Progenitor cell of endocrine pancreas (in vitro differentiated cells): Measurements from ENCODE around the gene LRCH1. TPM values are rescaled to one million over a fixed set of nuclear protein-coding genes. Genes with fewer than 3 reads are reported as not detected.

Source experiments
- DNase-seq: peaks from one replicate; pipeline ENCODE4 v3.0.0; 2021; ENCODE audit warnings: low spot score; ENCODE audit not compliant: unreplicated experiment
- H3K27ac Mint-ChIP-seq: 2 replicates; pipeline ENCODE4 v1.8.0; 2021; ENCODE audit warnings: mild to moderate bottlenecking, moderate library complexity, mixed read lengths
- H3K27me3 Mint-ChIP-seq: 2 replicates; pipeline ENCODE4 v1.8.0; 2021; ENCODE audit warnings: mixed read lengths
- H3K36me3 Mint-ChIP-seq: 2 replicates; pipeline ENCODE4 v1.8.0; 2022; ENCODE audit warnings: mixed read lengths; ENCODE audit not compliant: insufficient read depth
- H3K4me1 Mint-ChIP-seq: 2 replicates; pipeline ENCODE4 v1.8.0; 2021; ENCODE audit warnings: low read depth, mixed read lengths
- H3K4me3 Mint-ChIP-seq: 2 replicates; pipeline ENCODE4 v1.8.0; 2021; ENCODE audit warnings: low read depth, mild to moderate bottlenecking, moderate library complexity, mixed read lengths
- H3K9me3 Mint-ChIP-seq: 2 replicates; pipeline ENCODE4 v1.8.0; 2021; ENCODE audit warnings: low read depth, mixed read lengths
- total RNA-seq: library from RNA; stranded (reverse); gene quantifications from 2 replicates; pipeline ENCODE4 v1.2.1, GENCODE V29; 2021
- TF ChIP-seq, protein P1 (sequence below): fragments of 200-600 bp; sonication (generic); IDR thresholded peaks from one replicate; pipeline ENCODE4 v1.5.0; 2021; ENCODE audit warnings: antibody characterized with exemption, mild to moderate bottlenecking; ENCODE audit not compliant: unreplicated experiment

Gene LRCH1
- total RNA-seq, 1 donor from 2014 or later: 17.9 TPM

DNA sequence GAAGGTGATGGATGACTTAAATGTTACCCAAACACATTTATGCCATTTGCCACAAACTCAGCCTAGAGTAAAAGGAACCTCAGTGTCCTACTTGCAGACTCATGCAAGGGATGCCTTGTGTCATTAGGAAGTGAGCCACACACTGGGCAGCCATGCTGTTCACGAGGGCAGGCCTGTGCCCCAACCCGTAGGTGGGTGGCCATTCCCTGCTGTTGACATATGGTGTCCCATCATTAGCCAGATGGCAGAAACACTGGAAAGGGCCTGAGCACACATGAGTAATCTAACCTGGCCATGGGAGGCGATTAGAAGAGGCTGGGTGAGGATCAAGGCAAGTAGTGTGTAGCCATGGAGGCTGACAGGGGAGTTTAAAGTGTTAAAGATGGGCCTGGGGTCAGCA is 9.7 kb upstream of the LRCH1 start:
- Mint-ChIP-seq H3K4me1 (peaks cover 4% of the 10 kb centered on the region), H3K27ac (no peak overlapping the region), H3K27me3 (peaks cover 2% of the 10 kb centered on the region), H3K9me3 (no peaks in the 10 kb centered on the region), H3K4me3 (no peak overlapping the region), H3K36me3 (no peaks in the 10 kb centered on the region)
- TF ChIP-seq, protein P1, sequence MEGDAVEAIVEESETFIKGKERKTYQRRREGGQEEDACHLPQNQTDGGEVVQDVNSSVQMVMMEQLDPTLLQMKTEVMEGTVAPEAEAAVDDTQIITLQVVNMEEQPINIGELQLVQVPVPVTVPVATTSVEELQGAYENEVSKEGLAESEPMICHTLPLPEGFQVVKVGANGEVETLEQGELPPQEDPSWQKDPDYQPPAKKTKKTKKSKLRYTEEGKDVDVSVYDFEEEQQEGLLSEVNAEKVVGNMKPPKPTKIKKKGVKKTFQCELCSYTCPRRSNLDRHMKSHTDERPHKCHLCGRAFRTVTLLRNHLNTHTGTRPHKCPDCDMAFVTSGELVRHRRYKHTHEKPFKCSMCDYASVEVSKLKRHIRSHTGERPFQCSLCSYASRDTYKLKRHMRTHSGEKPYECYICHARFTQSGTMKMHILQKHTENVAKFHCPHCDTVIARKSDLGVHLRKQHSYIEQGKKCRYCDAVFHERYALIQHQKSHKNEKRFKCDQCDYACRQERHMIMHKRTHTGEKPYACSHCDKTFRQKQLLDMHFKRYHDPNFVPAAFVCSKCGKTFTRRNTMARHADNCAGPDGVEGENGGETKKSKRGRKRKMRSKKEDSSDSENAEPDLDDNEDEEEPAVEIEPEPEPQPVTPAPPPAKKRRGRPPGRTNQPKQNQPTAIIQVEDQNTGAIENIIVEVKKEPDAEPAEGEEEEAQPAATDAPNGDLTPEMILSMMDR: no peak
- DNase-seq: no peak

DNA sequence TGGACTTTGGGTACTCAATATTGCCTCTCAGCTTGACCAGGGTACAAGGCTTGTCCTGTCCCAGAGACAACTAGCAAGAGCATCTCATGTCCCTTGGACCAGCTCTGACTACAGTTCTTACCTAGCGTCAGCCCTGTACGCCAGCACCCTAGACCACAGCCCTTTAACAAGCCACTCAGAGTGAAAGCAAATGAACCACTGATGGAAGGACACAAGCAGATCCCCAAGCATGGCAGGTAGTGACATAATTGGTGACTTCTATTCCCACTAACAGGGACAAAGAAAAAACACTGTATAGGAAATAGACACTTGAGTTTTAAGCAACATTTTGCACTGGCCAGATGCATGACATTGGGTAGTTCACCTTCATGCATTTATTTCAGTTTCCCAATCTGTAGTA is 8.8 kb upstream of the LRCH1 start:
- TF ChIP-seq, protein P1: no peak
- no peak for DNase-seq
- Mint-ChIP-seq H3K27ac (no peak overlapping the region), H3K9me3 (no peaks in the 10 kb centered on the region), H3K4me1 (peaks cover 4% of the 10 kb centered on the region), H3K36me3 (no peaks in the 10 kb centered on the region), H3K27me3 (peaks cover 2% of the 10 kb centered on the region), H3K4me3 (no peak overlapping the region)

DNA sequence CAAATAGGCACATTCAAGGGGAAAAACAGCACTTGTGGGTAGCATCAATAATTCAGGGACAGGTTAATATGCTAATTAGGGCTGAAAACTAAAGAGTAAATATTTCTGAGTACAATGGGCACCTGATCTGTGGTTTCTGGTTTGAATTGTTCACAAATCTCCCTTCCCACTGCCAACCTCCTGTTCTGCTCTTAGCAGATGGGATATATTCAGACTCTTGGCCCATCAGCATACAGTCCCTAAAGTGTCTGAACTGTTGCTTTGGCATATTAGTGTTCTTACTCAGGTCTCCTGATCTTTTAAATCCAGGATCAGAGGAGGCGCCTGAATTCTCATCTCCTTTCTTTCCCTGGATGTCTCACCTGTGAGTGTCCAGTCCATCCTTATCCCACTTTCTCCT is 8.2 kb upstream of the LRCH1 start:
- no peak overlapping the region for H3K4me3 Mint-ChIP-seq
- no peak for DNase-seq
- H3K9me3 Mint-ChIP-seq: no peaks in the 10 kb centered on the region
- no peaks in the 10 kb centered on the region for H3K36me3 Mint-ChIP-seq
- TF ChIP-seq, protein P1: no peak
- H3K27me3 Mint-ChIP-seq: peaks cover 2% of the 10 kb centered on the region
- H3K27ac Mint-ChIP-seq: no peak overlapping the region
- peaks cover 4% of the 10 kb centered on the region for H3K4me1 Mint-ChIP-seq

DNA sequence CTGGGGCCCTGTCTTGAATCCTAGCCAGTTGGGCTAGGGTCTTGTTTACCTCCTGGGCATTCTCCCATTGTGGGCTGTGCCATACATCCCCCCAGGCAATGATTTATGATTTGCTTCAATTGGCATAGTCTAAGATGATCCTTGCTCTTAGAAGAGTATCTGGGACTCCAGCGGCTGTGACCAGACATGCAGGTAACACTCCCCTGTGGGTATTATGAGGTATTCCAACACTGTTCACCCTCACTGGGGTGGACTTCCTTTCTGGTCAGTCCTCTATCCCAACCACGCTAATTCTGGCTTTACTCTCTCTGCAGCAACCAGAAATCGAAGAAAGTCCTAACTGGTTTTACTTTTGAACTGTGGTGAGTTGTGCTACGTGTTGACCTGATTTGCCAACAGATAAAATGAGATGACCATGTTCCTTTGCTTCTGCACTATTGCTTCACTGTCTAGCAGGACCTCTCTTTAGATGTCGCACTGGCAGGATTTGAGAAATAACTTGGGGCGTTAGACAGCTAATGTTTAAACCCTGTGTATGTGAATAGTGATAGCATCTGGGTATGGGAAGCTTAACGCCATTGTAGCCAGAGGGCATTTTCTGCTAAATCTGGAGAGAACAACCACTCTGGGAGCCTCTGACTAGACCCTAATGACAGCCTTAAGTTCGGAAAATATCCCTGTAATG is 6.7 kb upstream of the LRCH1 start:
- Mint-ChIP-seq H3K27me3 (peaks cover 2% of the 10 kb centered on the region), H3K4me3 (no peak overlapping the region), H3K4me1 (peaks cover 4% of the 10 kb centered on the region), H3K27ac (no peak overlapping the region), H3K9me3 (no peaks in the 10 kb centered on the region), H3K36me3 (no peaks in the 10 kb centered on the region)
- DNase-seq: no peak
- TF ChIP-seq, protein P1: no peak

DNA sequence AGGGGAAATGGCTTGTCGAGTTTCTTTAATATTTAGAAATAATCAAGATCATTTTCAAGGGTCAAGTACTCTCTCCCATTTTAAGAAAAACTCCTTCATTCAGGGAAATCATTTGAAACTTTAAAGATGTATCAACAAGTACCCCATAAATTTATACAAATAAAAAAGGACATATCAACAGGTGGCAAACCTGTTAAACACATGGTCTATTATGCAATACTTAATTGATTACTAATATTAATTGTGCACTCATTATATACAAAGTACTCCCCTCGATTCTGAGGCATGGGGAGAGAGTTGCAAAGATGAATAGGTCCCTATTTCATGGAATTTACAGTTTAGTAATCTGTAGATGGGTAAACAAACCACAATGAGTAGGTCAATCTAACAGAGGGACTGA is 2.1 kb upstream of the LRCH1 start:
- Mint-ChIP-seq H3K36me3 (no peaks in the 10 kb centered on the region), H3K27me3 (peaks cover 9% of the 10 kb centered on the region), H3K4me1 (peaks cover 15% of the 10 kb centered on the region), H3K4me3 (no peak overlapping the region), H3K9me3 (no peaks in the 10 kb centered on the region), H3K27ac (no peak overlapping the region)
- no peak for DNase-seq
- TF ChIP-seq, protein P1: no peak
